Uterus (tissue), 4 donors: ENCODE results near the gene AJM1. TPM values are rescaled to one million over a fixed set of nuclear protein-coding genes. Genes with fewer than 3 reads are reported as not detected.
"Not testable (repeated sequence)": the region's sequence is repeated elsewhere in the genome, so short reads cannot be mapped to it uniquely, and the experiment has no call there.

ENCODE experiments used
- DNase-seq, 2 donors: peaks; one replicate each; pipeline ENCODE4 v3.0.0-alpha.2; 2019 to 2020
- H3K27ac ChIP-seq, 2 donors: fragments of 200-600 bp; sonication (generic); 1 replicate in 1 of 2; 2 replicates in 1 of 2; pipeline ENCODE4 v1.5.1; 2016 to 2018
- H3K27me3 ChIP-seq, 2 donors: fragments of 200-600 bp; sonication (generic); one replicate each; pipeline ENCODE4 v1.5.1; 2018 to 2019; ENCODE audit warnings: control low read depth in 1 of 2
- H3K36me3 ChIP-seq, 2 donors: fragments of 200-600 bp; sonication (generic); one replicate each; pipeline ENCODE4 v1.5.1; 2019; ENCODE audit warnings: control low read depth in 1 of 2
- H3K4me1 ChIP-seq, 2 donors: fragments of 200-600 bp; sonication (generic); one replicate each; pipeline ENCODE4 v1.5.1; 2018 to 2019; ENCODE audit warnings: control low read depth in 1 of 2
- H3K4me3 ChIP-seq, 2 donors: fragments of 200-600 bp; sonication (generic); 1 replicate in 1 of 2; 2 replicates in 1 of 2; pipeline ENCODE4 v1.5.1; 2018 to 2019; ENCODE audit warnings: mild to moderate bottlenecking in 1 of 2
- H3K9me3 ChIP-seq, 2 donors: fragments of 200-600 bp; sonication (generic); one replicate each; pipeline ENCODE4 v1.5.1; 2019; ENCODE audit warnings: control low read depth in 1 of 2
- POLR2A ChIP-seq, 2 donors: fragments of 450-650 bp; IDR thresholded peaks; one replicate each; pipeline ENCODE4 v1.6.1; 2016; ENCODE audit warnings: antibody characterized with exemption in 2 of 2, mild to moderate bottlenecking in 1 of 2, moderate library complexity in 1 of 2
- intact Hi-C: fragments of 100-400 bp; cut with DNase I; formaldehyde crosslinking; loops from one replicate; pipeline ENCODE4 v1.15.1; 2023; ENCODE audit warnings: low total_unique reads
- total RNA-seq, 4 donors: library from RNA; depleted of rRNA in 3 of 4; stranded (reverse); fragments of >200 nt in 3 of 4; gene quantifications; one replicate each; pipeline versions ENCODE4 v1.1.0 to v1.2.4, GENCODE V29; 2014 to 2023
- TF ChIP-seq, protein P1 (sequence below), 4 experiments: fragments of 200-600 bp in 2 of 4; fragments of 450-650 bp in 2 of 4; sonication (generic) in 2 of 4; IDR thresholded peaks; one replicate each; pipeline ENCODE4 v1.5.1; 2016 to 2019; ENCODE audit warnings: antibody characterized with exemption in 4 of 4, mild to moderate bottlenecking in 2 of 4, moderate library complexity in 1 of 4
- donor health status: DM: yes; HTN: yes; CAD: no.

Gene AJM1
- total RNA-seq, 4 donors from 2014 or later = 1.3 to 3.6 (median 3.6) TPM; not detected in 1

GRCh38 chr9:136862849-136863622 lies 20.8 kb downstream of the AJM1 start:
- peaks cover 0 to 11% of the 10 kb centered on the region in 2 donors for H3K4me1 ChIP-seq
- no peaks in the 10 kb centered on the region for H3K27me3 ChIP-seq
- H3K36me3 ChIP-seq = no peaks in the 10 kb centered on the region
- H3K4me3 ChIP-seq = no peak overlapping the region
- intact Hi-C loops = no loop called here
- no peaks in the 10 kb centered on the region for H3K9me3 ChIP-seq
- no peak for DNase-seq
- no peak for TF ChIP-seq POLR2A (IDR thresholded peaks at IDR 0.05)
- TF ChIP-seq, protein P1, sequence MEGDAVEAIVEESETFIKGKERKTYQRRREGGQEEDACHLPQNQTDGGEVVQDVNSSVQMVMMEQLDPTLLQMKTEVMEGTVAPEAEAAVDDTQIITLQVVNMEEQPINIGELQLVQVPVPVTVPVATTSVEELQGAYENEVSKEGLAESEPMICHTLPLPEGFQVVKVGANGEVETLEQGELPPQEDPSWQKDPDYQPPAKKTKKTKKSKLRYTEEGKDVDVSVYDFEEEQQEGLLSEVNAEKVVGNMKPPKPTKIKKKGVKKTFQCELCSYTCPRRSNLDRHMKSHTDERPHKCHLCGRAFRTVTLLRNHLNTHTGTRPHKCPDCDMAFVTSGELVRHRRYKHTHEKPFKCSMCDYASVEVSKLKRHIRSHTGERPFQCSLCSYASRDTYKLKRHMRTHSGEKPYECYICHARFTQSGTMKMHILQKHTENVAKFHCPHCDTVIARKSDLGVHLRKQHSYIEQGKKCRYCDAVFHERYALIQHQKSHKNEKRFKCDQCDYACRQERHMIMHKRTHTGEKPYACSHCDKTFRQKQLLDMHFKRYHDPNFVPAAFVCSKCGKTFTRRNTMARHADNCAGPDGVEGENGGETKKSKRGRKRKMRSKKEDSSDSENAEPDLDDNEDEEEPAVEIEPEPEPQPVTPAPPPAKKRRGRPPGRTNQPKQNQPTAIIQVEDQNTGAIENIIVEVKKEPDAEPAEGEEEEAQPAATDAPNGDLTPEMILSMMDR (IDR thresholded peaks at IDR 0.05) = no peak
- no peak overlapping the region for H3K27ac ChIP-seq

DNA sequence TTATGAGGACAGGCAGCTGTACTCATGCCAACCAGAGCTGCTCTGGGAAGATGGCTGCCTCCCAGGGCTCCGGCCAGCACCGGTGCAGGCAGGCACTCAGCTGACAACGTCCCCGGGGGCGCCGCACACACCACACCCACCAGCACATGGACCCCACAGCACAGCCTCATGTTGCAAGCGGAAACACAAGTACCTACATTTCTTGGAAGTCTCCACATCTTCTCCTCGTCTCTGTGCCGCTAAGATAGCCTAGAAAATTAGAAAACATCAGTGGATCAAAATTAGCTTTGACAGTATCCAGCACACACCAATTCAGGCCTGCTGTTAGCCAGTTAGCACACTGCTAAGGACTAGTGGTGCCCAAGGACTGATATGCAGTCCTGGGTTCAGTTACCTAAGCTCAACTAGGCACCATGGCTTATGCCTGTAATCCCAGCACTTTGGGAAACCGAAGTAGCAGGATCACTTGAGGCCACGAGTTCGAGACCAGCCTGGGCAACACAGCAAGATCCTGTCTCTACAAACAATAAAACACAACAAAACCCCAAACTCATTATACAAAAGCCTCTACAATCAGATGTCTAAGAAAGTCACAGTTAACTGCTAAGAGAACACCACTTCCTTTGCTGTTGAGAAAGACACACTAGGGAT lies 21.5 kb downstream of the AJM1 start:
- intact Hi-C loops = no loop called here
- TF ChIP-seq, protein P1 (IDR thresholded peaks at IDR 0.05) = no peak
- TF ChIP-seq POLR2A (IDR thresholded peaks at IDR 0.05) = no peak
- Histone ChIP-seq H3K4me3 (no peak overlapping the region), H3K27ac (no peak overlapping the region), H3K4me1 (peaks cover 0 to 11% of the 10 kb centered on the region in 2 donors), H3K27me3 (no peaks in the 10 kb centered on the region), H3K9me3 (no peaks in the 10 kb centered on the region), H3K36me3 (no peaks in the 10 kb centered on the region)
- DNase-seq = no peak

DNA sequence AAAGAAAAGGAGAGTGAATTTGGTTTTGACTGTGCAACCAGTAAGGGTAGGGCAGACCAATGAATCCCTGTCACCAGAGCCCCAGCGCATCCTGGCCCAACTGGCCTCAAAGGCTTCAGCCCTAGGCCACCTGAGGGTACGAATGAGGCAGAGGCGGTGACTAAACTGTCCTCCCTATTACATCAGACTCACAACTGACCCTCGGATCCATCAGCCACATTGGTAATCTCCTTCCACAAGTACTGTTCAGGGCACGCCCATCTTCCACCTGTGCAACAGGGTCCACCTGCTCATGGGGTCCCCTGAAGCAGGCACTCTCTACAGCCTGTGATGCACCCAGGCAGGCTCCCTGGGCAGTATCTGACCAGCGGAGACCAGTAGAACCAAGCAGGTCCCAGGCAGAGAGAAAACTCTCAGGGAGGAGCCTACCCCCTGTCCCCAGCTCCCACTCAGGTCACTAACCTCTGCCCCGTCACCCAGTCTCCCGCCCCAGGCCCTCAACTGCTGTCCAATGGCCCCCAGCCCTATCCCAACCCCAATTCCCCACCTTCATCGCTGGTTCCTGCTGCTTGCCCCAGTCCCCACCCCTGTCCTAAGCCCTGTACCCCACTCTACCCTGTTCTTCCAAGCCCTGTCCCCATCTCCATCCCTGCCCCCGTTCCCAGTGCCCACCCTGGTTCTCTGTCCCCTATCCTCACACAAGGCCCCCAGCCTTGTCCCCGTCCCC lies 22.9 kb downstream of the AJM1 start:
- Histone ChIP-seq H3K36me3 (no peaks in the 10 kb centered on the region), H3K4me3 (peak overlapping the region; percentile 97 to 99), H3K4me1 (peaks cover 0 to 11% of the 10 kb centered on the region in 2 donors), H3K27me3 (no peaks in the 10 kb centered on the region), H3K9me3 (no peaks in the 10 kb centered on the region), H3K27ac (peak overlapping the region; percentile 83 to 91)
- no peak for DNase-seq
- TF ChIP-seq, protein P1 (IDR thresholded peaks at IDR 0.05) = no peak
- TF ChIP-seq POLR2A (IDR thresholded peaks at IDR 0.05) = no peak
- intact Hi-C loops = no loop called here

DNA sequence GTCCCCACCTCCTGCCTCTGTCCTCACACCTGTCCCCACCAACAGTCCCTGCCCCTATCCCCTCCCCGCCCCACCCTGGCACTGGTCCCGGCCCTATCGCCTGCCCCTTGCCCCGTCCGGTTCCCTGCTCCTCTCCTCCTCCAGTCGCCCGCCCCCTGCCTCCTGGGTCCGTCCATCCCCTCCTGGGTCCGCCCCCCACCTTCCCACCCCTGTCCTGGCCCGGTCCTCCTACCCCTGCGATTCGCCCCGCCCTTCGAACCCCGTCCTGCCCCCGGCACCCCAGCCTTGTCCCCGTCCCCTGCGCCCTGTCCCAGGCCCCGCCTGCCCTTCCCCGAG lies 23.5 kb downstream of the AJM1 start:
- TF ChIP-seq POLR2A (IDR thresholded peaks at IDR 0.05) = no peak
- TF ChIP-seq, protein P1 (IDR thresholded peaks at IDR 0.05) = no peak
- peak overlapping the region; percentile 83 to 91 for H3K27ac ChIP-seq
- peak overlapping the region; percentile 97 to 99 for H3K4me3 ChIP-seq
- no peaks in the 10 kb centered on the region for H3K27me3 ChIP-seq
- peaks cover 0 to 11% of the 10 kb centered on the region in 2 donors for H3K4me1 ChIP-seq
- DNase-seq = peak in 1 of 2 donors; percentile 41
- H3K9me3 ChIP-seq = no peaks in the 10 kb centered on the region
- H3K36me3 ChIP-seq = no peaks in the 10 kb centered on the region
- intact Hi-C loops = no loop called here

- H3K36me3 ChIP-seq, DNase-seq, intact Hi-C loops, H3K27me3 ChIP-seq, H3K9me3 ChIP-seq: not testable (repeated sequence)
- Histone ChIP-seq H3K4me1 (peaks cover 0 to 11% of the 10 kb centered on the region in 2 donors), H3K4me3 (peak overlapping the region; percentile 97 to 99), H3K27ac (peak overlapping the region; percentile 76 to 83)
Observed at GRCh38 chr9:136866898-136867421, 24.7 kb downstream of the AJM1 start.
